H9 (cell line): ENCODE data around the gene DHX35. TPM values are rescaled to one million over a fixed set of nuclear protein-coding genes. Genes with fewer than 3 reads are reported as not detected.

Experiments used
- DNase-seq: peaks from one replicate; pipeline ENCODE4 v3.0.0-alpha.2; 2017
- H2AFZ ChIP-seq: one replicate; pipeline ENCODE4 v1.6.1; 2013; ENCODE audit warnings: mild to moderate bottlenecking, low read length, control low read depth, moderate library complexity
- H2AK5ac ChIP-seq: 2 replicates; pipeline ENCODE4 v1.6.1; 2013; ENCODE audit warnings: low read length, control low read depth, mixed read lengths; ENCODE audit not compliant: insufficient read length
- H2BK120ac ChIP-seq: one replicate; pipeline ENCODE4 v1.6.1; 2013; ENCODE audit warnings: low read depth, mild to moderate bottlenecking, low read length, control low read depth, inconsistent platforms; ENCODE audit not compliant: poor library complexity, severe bottlenecking
- H2BK12ac ChIP-seq: 2 replicates; pipeline ENCODE4 v1.6.1; 2013; ENCODE audit warnings: low read length, control low read depth, mixed read lengths, low read depth; ENCODE audit not compliant: insufficient read length
- H2BK15ac ChIP-seq: 2 replicates; pipeline ENCODE4 v1.6.1; 2013; ENCODE audit warnings: low read depth, low read length, control low read depth
- H2BK20ac ChIP-seq: one replicate; pipeline ENCODE4 v1.6.1; 2013; ENCODE audit warnings: low read depth, mild to moderate bottlenecking, low read length, control low read depth, inconsistent platforms; ENCODE audit not compliant: poor library complexity, severe bottlenecking
- H2BK5ac ChIP-seq: 2 replicates; pipeline ENCODE4 v1.6.1; 2013; ENCODE audit warnings: low read length, control low read depth, mixed read lengths; ENCODE audit not compliant: insufficient read length
- H3K14ac ChIP-seq: 2 replicates; pipeline ENCODE4 v1.6.1; 2013; ENCODE audit warnings: low read length, control low read depth; ENCODE audit not compliant: insufficient read depth
- H3K18ac ChIP-seq: 2 replicates; pipeline ENCODE4 v1.6.1; 2013; ENCODE audit warnings: low read depth, mild to moderate bottlenecking, mixed read lengths, low read length, control low read depth; ENCODE audit not compliant: insufficient read length
- H3K23ac ChIP-seq: 2 replicates; pipeline ENCODE4 v1.6.1; 2013; ENCODE audit warnings: low read length, control low read depth, mixed read lengths, low read depth; ENCODE audit not compliant: insufficient read length
- H3K23me2 ChIP-seq: 2 replicates; pipeline ENCODE4 v1.6.1; 2013; ENCODE audit warnings: low read depth, mild to moderate bottlenecking, mixed read lengths, low read length, control low read depth; ENCODE audit not compliant: insufficient read length, poor library complexity, severe bottlenecking
- H3K27ac ChIP-seq: 2 replicates; pipeline ENCODE4 v1.5.1; 2013; ENCODE audit warnings: low read length, control low read depth, mixed read lengths, low read depth; ENCODE audit not compliant: insufficient read length
- H3K27me3 ChIP-seq: 2 replicates; pipeline ENCODE4 v1.6.1; 2013; ENCODE audit warnings: low read length, control low read depth, inconsistent platforms; ENCODE audit not compliant: insufficient read depth
- H3K4ac ChIP-seq: 2 replicates; pipeline ENCODE4 v1.6.1; 2013; ENCODE audit warnings: low read depth, mild to moderate bottlenecking, control low read depth, inconsistent platforms, low read length, moderate library complexity
- H3K4me1 ChIP-seq: 2 replicates; pipeline ENCODE4 v1.6.1; 2013; ENCODE audit warnings: low read length, control low read depth, inconsistent platforms; ENCODE audit not compliant: insufficient read depth
- H3K4me2 ChIP-seq: 2 replicates; pipeline ENCODE4 v1.6.1; 2013; ENCODE audit warnings: low read length, control low read depth, mixed read lengths; ENCODE audit not compliant: insufficient read length, insufficient read depth
- H3K56ac ChIP-seq: 2 replicates; pipeline ENCODE4 v1.6.1; 2013; ENCODE audit warnings: low read depth, mild to moderate bottlenecking, mixed read lengths, low read length, control low read depth; ENCODE audit not compliant: insufficient read length
- H3K79me1 ChIP-seq: 2 replicates; pipeline ENCODE4 v1.6.1; 2013; ENCODE audit warnings: low read depth, mild to moderate bottlenecking, moderate library complexity, low read length, control low read depth, inconsistent platforms; ENCODE audit not compliant: insufficient read depth, poor library complexity, severe bottlenecking
- H3K79me2 ChIP-seq: 2 replicates; pipeline ENCODE4 v1.6.1; 2013; ENCODE audit warnings: low read length, control low read depth, inconsistent platforms; ENCODE audit not compliant: insufficient read depth
- H3K9ac ChIP-seq: 2 replicates; pipeline ENCODE4 v1.6.1; 2013; ENCODE audit warnings: low read length, control low read depth, mixed read lengths; ENCODE audit not compliant: insufficient read length; ENCODE audit errors: extremely low read depth
- H3K9me3 ChIP-seq: one replicate; pipeline ENCODE4 v1.6.1; 2013; ENCODE audit warnings: low read depth, low read length, inconsistent platforms; ENCODE audit not compliant: control insufficient read depth
- H3T11ph ChIP-seq: one replicate; pipeline ENCODE4 v1.6.1; 2013; ENCODE audit warnings: mild to moderate bottlenecking, low read length, control low read depth, inconsistent platforms
- H4K20me1 ChIP-seq: one replicate; pipeline ENCODE4 v1.6.1; 2013; ENCODE audit not compliant: control insufficient read depth, insufficient read length, insufficient read depth
- H4K5ac ChIP-seq: 2 replicates; pipeline ENCODE4 v1.6.1; 2013; ENCODE audit warnings: low read depth, mild to moderate bottlenecking, mixed read lengths, low read length, control low read depth; ENCODE audit not compliant: insufficient read length
- H4K8ac ChIP-seq: replicated peaks from 2 replicates; pipeline ENCODE4 v1.6.1; 2013; ENCODE audit warnings: low read length, control low read depth, mixed read lengths, low read depth; ENCODE audit not compliant: insufficient read length
- H4K91ac ChIP-seq: 2 replicates; pipeline ENCODE4 v1.6.1; 2013; ENCODE audit warnings: low read depth, mild to moderate bottlenecking, moderate library complexity, mixed read lengths, low read length, control low read depth; ENCODE audit not compliant: insufficient read length
- H3K27ac Mint-ChIP-seq, 3 experiments: 2 replicates in 2 of 3; 3 replicates in 1 of 3; pipeline ENCODE4 v1.8.0; 2020 to 2021; ENCODE audit warnings: mixed read lengths in 3 of 3, mild to moderate bottlenecking in 1 of 3, moderate library complexity in 1 of 3
- H3K27me3 Mint-ChIP-seq: 2 replicates; pipeline ENCODE4 v1.8.0; 2021; ENCODE audit warnings: low read depth, mild to moderate bottlenecking, moderate library complexity, mixed read lengths
- H3K36me3 Mint-ChIP-seq, 3 experiments: 2 replicates in 2 of 3; 3 replicates in 1 of 3; pipeline ENCODE4 v1.8.0; 2020 to 2021; ENCODE audit warnings: low read depth in 3 of 3, mixed read lengths in 3 of 3; ENCODE audit not compliant: insufficient read depth in 1 of 3
- H3K4me1 Mint-ChIP-seq, 2 experiments: 2 replicates each; pipeline ENCODE4 v1.8.0; 2020; ENCODE audit warnings: mixed read lengths in 2 of 2
- H3K4me3 Mint-ChIP-seq, 2 experiments: 2 replicates in 1 of 2; 3 replicates in 1 of 2; pipeline ENCODE4 v1.8.0; 2020 to 2021; ENCODE audit warnings: mild to moderate bottlenecking in 2 of 2, mixed read lengths in 2 of 2, moderate library complexity in 1 of 2
- H3K9me3 Mint-ChIP-seq, 2 experiments: 2 replicates in 1 of 2; 3 replicates in 1 of 2; pipeline ENCODE4 v1.8.0; 2020; ENCODE audit warnings: mild to moderate bottlenecking in 2 of 2, mixed read lengths in 2 of 2, moderate library complexity in 1 of 2
- WGBS: extraction: QIAGEN DNeasy Blood & Tissue Kit; methylation state at CpG from one replicate; pipeline ENCODE4 v1.1.7; 2013; ENCODE audit warnings: missing lambda C conversion rate, low lambda C conversion rate, mixed read lengths; ENCODE audit not compliant: insufficient read length; ENCODE audit errors: extremely low coverage; 5-methylcytosine and 5-hydroxymethylcytosine counted together
- total RNA-seq: library from RNA; stranded (reverse); gene quantifications from 2 replicates; pipeline ENCODE4 v1.2.1, GENCODE V29; 2021
- TF ChIP-seq, protein P1 (sequence below): fragments of 200-600 bp; sonication (generic); conservative IDR thresholded peaks from 3 replicates; pipeline ENCODE4 v1.8.0; 2021; ENCODE audit warnings: antibody characterized with exemption, mild to moderate bottlenecking

The DHX35 gene
- total RNA-seq, 1 experiment from 2014 or later = 14.4 TPM

DNA sequence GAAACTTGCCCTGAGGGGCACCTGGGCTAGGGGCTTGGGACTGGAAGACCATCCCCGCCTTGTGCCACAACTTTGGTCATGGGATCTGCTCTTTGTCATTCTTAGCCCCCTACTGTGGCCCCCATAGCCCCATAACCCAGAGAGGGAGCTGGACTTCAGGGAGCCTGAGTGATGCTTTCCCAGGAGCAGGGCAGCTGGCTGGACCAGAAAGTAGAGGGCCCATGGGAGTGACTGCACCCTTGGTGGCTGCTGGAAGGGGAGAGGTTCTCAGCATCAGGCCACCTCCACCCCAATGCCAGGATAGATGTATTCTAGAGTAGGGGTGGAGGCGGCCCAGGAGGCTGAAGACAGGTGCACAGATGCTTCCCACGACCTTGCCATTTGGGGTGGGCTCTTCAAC, 41.7 kb upstream of the DHX35 start:
- Histone ChIP-seq H3K23ac (no peak overlapping the region), H3K4me1 (no peaks in the 10 kb centered on the region), H2AFZ (no peak overlapping the region), H2BK5ac (no peak overlapping the region), H3K23me2 (no peaks in the 10 kb centered on the region), H2BK15ac (no peak overlapping the region), H4K91ac (no peak overlapping the region), H3K9me3 (no peaks in the 10 kb centered on the region), H3K14ac (no peak overlapping the region), H3K4ac (no peak overlapping the region), H4K5ac (no peak overlapping the region), H3K79me2 (no peaks in the 10 kb centered on the region), H2AK5ac (no peak overlapping the region), H4K20me1 (no peaks in the 10 kb centered on the region), H2BK20ac (no peak overlapping the region), H2BK12ac (no peak overlapping the region), H3K9ac (no peak overlapping the region), H2BK120ac (no peak overlapping the region), H3K18ac (no peak overlapping the region), H4K8ac (no peak overlapping the region), H3K27ac (no peak overlapping the region), H3K56ac (no peak overlapping the region), H3K27me3 (no peaks in the 10 kb centered on the region), H3T11ph (no peak overlapping the region), H3K79me1 (no peaks in the 10 kb centered on the region), H3K4me2 (no peak overlapping the region)
- Mint-ChIP-seq H3K4me3 (no peak overlapping the region), H3K4me1 (no peaks in the 10 kb centered on the region), H3K9me3 (no peaks in the 10 kb centered on the region), H3K36me3 (no peaks in the 10 kb centered on the region; a peak in 1 of 7 replicates), H3K27ac (no peak overlapping the region), H3K27me3 (no peaks in the 10 kb centered on the region; the same call in 1 of the 2 replicates)
- TF ChIP-seq, protein P1, sequence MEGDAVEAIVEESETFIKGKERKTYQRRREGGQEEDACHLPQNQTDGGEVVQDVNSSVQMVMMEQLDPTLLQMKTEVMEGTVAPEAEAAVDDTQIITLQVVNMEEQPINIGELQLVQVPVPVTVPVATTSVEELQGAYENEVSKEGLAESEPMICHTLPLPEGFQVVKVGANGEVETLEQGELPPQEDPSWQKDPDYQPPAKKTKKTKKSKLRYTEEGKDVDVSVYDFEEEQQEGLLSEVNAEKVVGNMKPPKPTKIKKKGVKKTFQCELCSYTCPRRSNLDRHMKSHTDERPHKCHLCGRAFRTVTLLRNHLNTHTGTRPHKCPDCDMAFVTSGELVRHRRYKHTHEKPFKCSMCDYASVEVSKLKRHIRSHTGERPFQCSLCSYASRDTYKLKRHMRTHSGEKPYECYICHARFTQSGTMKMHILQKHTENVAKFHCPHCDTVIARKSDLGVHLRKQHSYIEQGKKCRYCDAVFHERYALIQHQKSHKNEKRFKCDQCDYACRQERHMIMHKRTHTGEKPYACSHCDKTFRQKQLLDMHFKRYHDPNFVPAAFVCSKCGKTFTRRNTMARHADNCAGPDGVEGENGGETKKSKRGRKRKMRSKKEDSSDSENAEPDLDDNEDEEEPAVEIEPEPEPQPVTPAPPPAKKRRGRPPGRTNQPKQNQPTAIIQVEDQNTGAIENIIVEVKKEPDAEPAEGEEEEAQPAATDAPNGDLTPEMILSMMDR = no peak
- no peak for DNase-seq
- WGBS = no CpG with 5 or more reads among the region's 3 CpGs
